HG02588 (cell line): ENCODE results near the gene ITM2B.
A peak's percentile ranks its signal among the peaks of the same experiment; 100 is the strongest.
"Not testable (repeated sequence)": the region's sequence is repeated elsewhere in the genome, so short reads cannot be mapped to it uniquely, and the experiment has no call there.

Source experiments
- ATAC-seq: cut with Tn5 transposase; IDR thresholded peaks from one replicate; pipeline ENCODE4 v1.9.1; 2021; ENCODE audit warnings: mild to moderate bottlenecking, moderate library complexity; ENCODE audit not compliant: unreplicated experiment

Gene ITM2B

DNA sequence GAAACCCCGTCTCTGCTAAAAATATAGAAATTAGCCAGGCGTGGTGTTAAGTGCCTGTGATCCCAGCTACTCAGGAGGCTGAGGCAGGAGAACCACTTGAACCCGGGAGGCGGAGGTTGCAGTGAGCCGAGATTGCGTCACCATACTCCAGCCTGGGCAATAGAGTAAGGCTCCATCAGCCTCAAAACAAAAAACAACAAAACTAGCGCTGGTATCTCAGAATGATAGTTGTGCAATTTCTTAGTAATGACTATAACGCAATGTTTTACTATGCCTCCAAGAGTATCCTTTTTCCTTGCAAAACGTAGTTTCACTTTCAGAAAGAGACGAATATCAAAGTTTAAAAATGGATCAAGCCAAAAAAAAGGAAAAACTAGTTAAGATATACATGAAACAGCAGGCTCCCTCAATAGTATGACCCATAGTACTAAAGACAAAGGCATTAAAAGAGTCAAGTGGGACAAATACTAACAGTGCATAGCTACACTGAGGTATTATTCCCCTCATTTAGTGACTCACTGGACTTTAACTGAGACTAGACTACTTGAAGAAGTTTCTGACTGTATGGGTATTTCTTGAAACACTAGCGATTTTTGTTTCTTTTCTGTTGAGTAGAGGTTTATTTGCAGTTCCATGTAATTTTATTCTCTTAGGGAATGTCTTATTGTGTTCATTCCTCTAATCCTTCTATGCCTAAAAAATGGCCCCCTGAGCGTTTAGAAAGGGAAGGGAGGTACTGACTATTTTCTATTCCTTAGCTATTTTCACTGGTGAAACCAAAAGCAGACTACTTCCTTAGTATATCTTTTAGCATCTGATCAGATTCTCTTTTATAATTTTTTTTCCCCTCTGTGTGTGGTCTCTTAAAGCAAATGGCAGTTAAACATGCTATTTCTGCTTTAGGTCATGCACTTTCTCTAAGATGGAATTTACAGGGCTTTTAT, 10.4 kb upstream of the ITM2B start:
- no peak for ATAC-seq

DNA sequence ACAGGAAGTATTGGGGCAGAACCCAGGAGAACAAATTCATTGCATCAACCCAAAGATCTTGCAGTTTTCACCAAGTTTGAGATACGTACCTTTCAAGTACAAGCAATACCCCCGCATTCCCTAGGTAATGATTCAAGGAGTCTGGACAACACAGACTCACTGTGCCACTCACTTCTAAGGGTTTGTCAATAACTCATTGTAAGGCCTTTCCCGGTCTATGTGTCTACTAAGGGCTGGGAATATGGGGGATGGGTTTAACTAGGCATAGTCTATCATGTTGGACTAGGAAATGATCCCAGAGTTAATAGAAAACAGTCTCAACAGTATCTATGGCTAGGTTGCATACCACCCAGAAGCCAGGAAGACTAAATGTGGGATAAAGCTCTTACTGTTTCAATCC, 8.3 kb upstream of the ITM2B start:
- no peak for ATAC-seq

- ATAC-seq, result no peak
Observed at GRCh38 chr13:48230541-48230940, 2.5 kb upstream of the ITM2B start.

GRCh38 chr13:48231080-48231479, 1.9 kb upstream of the ITM2B start:
- no peak for ATAC-seq

GRCh38 chr13:48231933-48232332, 1.1 kb upstream of the ITM2B start:
- ATAC-seq, result no peak

DNA sequence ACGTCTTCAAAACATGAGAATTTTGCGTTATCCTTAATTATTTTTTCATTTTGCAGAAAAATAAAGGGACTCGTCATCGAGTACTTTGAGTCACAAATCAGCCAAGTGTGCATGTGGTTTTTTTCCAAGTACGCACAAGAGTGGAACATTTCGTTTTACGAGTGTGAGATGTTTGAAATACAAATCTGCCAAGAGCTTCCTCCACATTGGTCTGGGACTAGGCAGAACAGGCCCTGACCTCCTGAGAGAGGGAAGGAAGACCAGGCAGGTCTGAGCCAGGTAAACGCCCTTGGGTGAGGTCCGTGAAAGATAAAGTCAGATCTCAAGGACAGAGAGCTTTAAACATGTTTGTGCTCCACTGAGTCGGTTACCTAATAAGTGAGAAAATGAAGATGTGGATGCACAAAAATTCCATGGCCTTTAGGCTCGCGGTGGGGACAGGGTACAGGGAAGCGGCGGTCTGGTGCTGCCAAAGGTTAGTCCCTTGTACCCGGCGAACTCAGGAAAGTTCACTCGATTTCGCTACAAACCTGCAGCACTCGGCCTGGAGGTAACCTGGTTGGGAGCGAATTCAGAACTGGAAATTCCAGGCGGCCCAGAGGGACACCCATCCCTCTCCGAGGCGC, 473 bp upstream of the ITM2B start:
- ATAC-seq, result peak; percentile 17

DNA sequence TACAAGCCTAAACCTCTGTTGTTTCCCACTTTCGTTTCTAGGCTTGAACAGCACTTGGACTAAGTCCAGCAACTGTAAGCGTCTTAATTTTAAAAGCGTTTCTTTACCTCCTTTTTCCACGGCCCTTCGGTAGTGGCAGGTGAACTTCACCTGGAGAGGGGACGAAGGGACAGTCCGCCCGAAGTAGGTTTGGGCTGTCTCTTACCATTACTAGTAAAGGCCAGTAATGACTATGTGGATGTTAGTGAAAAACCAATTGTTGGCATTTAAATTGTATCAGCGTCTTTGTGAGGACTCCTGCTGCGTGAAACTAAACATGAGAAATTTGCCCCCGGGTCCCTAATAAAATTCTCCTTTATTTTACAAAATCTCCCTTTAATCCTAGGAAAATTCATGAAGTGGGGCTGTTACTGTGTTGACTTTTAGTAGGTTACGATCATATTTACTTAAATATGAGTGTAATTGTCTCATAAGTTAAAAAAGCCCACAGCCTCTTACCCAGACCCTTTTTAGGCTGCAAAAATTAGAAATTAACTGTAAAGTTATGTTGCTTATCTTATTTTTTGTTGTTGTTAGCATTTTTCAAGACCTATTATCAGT, 983 bp downstream of the ITM2B start:
- no peak for ATAC-seq

DNA sequence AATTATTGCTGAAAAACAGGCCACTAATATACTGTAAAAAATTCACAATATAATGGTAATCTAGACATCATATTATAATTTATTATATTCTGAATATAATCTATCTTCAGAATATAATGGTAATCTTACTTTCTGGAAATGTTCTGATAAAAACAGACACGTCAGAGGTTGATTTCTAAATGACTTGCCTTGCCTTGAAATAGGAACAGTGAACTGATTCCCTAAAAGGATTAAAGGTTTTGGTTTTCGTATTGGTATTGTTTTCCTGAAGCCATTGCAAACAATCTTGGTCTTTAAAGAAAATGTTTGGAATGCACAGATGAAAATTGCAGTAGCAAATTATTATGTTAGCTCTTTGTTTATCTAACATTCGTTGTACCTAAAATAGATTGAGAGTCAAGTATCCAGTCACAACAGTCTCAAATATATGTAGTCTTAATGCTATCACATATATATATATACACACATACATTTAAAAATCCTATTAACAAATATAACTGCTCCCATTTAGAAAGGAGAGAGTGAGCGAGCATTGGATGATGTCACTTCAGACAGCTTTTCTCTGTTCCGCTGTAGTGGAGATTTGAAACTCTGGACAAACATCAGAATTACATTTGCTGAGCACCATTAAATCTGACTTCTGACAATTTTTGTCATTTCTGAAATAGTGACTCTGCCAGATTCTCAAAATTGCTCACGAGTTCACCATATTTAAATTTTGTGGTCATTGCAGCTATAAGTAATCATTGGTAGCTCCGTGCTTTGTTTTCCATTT, 1.7 kb downstream of the ITM2B start:
- ATAC-seq, result peak; percentile 38

- ATAC-seq, result no peak
Observed at GRCh38 chr13:48235341-48236135, 2.5 kb downstream of the ITM2B start.

DNA sequence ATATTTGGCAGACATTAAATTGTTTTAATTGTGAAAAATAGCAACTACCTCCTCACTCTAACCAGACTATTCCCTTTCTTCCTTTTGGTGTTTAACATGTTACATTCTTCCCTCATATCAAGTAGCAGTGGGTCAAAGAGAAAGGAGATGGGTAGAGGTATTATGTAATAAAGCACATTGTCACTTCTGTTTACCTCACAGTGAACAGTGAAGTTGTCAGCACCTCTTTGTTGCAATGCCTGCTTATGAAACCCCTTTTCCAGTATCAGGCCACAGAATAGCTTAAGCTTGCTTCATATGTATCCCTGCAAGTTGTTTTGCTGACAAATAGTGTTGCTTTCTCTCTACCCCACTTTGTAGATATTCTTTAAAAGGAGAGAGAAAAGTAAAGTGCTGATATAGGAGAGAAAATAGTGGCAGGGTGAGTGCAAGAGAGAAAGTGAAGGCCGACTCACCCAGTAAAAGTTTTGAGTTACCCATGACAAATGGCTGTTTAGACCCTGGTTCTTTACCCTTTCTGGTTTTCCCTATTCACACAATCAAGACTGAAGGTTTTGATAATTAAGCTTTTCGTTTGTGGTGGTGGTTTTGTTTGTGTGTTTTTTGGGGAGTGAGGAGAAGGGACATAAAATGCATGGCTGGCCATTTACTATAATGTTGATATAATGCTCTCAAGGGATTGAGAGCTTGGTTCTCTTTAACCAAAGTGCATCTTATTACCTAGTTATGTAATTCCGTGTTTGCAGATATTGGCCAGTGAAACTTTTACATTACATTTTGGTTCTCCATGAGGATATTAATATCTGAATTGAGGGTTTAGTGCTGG, 3.7 kb downstream of the ITM2B start:
- ATAC-seq, result no peak

DNA sequence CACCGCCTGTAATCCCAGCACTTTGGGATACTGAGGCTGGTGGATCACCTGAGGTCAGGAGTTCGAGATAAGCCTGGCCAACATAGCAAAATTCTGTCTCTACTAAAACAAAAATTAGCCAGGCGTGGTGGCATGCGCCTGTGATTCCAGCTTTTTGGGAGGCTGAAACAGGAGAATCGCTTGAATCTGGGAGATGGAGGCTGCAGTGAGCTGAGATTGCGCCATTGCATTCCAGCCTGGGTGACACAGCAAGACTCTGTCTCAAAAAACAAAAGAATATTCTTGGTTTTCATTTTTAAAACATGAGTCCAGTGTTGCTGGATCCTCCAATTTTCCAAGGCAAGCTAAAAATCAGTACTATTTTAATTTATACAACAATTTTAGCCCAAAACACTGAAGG, 6.4 kb downstream of the ITM2B start:
- not testable (repeated sequence) for ATAC-seq

DNA sequence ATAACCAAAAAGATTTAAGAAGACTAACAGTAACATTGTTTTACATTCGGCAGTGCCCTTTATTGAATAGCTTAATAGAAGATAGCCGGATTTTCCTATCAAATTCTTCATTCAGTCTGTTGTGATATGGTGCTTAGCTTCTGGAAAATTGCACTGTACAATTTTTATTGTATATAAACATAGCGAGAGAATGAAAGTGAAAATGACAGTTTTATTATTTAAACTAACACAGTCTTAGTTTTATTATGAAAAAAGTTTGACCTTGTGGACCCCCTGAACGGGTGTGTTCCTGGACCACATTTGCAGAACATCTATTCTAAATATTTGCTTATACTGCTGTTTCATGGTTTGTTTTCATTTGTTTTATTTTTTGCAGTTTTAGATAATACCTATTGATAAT, 8.6 kb downstream of the ITM2B start:
- ATAC-seq, result no peak

DNA sequence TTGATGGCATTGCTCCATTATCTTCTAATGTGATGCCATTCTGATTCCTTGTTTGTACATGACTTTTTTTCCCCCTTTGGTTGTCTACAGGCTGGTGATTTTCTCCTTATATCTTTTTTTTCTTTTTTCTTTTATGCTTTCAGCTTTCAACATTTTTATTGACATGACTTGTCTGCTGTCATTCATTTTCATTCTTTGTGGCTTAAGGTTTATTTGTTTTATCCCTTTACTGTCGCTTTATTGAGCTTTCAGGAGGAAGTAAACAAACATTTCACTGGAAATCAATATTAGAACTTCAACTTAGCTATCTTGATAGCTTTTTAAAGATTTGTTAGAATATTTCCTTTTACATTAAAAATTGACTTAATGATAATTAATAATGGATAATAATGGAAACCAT, 9.7 kb downstream of the ITM2B start:
- ATAC-seq, result no peak

GRCh38 chr13:48244159-48244558, 11.2 kb downstream of the ITM2B start:
- ATAC-seq, result no peak

DNA sequence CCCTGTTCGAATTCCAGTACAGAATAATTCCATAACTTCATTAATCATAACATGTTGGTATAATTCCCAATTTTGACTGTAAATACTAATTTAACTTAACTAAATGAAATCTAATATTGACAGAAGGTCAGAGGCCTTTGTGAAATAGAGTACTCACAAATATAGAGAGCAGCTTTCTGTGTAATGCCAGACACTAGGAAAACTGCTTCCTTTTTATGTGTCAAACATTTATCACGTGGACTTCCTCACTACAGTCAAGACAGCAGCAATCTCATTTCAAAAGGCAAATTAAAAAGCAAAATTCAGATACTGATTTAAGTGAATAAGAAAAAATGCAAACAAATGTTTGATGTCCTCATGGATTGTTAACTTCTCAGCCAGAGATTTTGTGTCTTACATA, 13.1 kb downstream of the ITM2B start:
- ATAC-seq, result no peak

DNA sequence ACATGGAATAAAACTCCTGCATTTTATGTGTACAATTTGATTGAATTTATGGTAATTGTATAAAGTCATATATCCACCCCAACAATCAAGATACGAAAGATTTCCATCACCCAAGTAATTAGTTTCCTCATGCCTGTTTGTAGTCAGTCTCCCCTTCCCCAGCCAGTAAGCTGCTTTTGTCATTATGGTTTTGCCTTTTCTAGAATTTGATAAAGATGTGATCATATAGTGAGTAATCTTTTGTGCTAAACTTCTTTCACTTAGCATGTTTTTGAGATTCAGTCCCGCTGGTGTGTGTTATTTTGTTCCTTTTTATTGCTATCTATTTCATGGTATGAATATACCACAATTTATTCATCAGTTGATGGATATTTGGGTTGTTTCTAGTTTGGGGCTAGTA, 16.0 kb downstream of the ITM2B start:
- no peak for ATAC-seq

DNA sequence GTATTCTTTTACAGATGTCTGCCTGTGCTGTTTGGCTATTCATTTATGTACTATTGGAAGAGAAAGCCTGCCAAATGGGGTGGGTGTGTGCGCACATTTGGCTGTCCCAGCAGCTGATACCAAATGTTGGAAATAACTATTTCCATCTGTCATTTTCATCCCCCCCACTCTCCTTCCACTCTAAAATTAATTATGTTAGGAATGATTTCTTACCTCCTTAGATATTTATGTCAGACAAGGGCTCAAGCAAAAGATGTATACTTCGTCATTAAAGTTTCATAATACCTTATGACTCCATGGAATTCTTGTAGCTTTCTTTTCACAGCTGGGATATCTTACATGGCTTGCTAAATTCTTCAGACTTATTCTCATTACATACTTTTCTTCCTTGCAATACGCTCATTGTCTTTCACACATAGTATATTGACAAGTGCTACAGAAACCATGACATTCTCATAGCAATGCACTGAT, 18.6 kb downstream of the ITM2B start:
- no peak for ATAC-seq

DNA sequence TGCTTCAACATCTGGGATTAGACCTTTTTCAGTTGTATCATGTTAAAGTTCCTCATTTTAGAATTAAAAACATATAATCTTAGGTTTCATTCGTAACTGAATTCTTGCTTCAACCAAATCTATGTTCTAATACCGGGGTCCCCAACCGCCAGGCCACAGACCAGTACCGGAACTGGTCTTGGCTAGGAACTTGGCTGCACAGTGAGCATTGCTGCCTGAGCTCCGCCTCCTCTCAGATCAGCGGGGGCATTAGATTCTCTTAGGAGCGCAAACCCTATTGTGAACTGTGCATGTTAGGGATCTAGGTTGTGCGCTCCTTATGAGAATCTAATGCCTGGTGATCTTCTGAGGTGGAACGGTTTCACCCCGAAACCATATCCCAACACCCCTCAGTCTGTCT, 19.2 kb downstream of the ITM2B start:
- no peak for ATAC-seq

DNA sequence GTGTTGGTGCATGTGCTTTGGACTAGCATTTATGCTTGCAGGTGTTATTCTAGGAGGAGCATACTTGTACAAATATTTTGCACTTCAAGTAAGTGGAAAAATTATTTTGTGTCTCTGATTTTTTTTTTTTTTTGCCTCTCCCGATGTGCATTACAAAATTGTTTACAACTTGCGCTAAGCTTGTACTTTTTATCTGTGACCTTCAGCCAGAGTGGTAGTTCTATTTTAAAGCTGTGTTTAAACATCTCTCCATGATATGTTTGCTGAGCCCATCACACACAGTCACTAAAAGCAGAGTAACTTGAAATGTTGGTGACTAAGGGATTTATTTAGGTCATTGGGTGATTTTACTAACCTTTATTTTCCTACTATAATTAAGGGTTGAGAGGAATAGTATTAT, 20.8 kb downstream of the ITM2B start:
- ATAC-seq, result no peak
